HepG2 (cell line): ENCODE results near the gene SH3D21. TPM values are rescaled to one million over a fixed set of nuclear protein-coding genes. Genes with fewer than 3 reads are reported as not detected.

ENCODE experiments used
- ATAC-seq: fragments of 200-7000 bp; cut with Tn5 transposase; 3 replicates; pipeline ENCODE4 v1.9.1; 2020; ENCODE audit warnings: mild to moderate bottlenecking, moderate library complexity
- BruUV-seq: library from RNA; stranded (reverse); fragments of 400-500 nt; replicated peaks from 2 replicates; lab custom pipeline; 2021; lab: Mats Ljungman, UMichigan
- CTCF ChIA-PET: fragments of 300-600 bp; formaldehyde crosslinking; extraction: SDS; loops from one replicate; lab custom pipeline; 2021; ENCODE audit warnings: low total read pairs, inconsistent platforms, low intra/inter-chr PET ratio; lab: Yijun Ruan, JAX
- POLR2A ChIA-PET: fragments of 350-600 bp; sonication (Branson Sonifier 250); formaldehyde crosslinking; loops from one replicate; lab custom pipeline; 2020; ENCODE audit warnings: antibody characterized with exemption, inconsistent platforms; lab: Yijun Ruan, JAX
- DNase-seq: peaks from one replicate; pipeline ENCODE4 v3.0.0-alpha.2; 2015; ENCODE audit warnings: low spot score
- FAIRE-seq: peaks from 3 replicates; lab custom pipeline; 2011; peaks lifted over from hg19 to GRCh38; lab: Jason Lieb, UNC
- H2AFZ ChIP-seq: one replicate; pipeline ENCODE4 v1.6.1; 2011; ENCODE audit warnings: low read length, inconsistent platforms
- H3K27ac ChIP-seq: fragments of 300-600 bp; 3 replicates; pipeline ENCODE4 v1.8.0; 2011; ENCODE audit warnings: mixed run types, mild to moderate bottlenecking, mixed read lengths, low read length, inconsistent platforms; ENCODE audit not compliant: insufficient read depth; ENCODE audit errors: extremely low read length
- H3K27me3 ChIP-seq, 2 experiments: fragments of 200-600 bp in 1 of 2; 2 replicates in 1 of 2; 3 replicates in 1 of 2; pipeline versions ENCODE4 v1.6.0 to v1.8.0; 2011; ENCODE audit warnings: low read length in 2 of 2, mild to moderate bottlenecking in 2 of 2, moderate library complexity in 2 of 2, inconsistent platforms in 1 of 2; ENCODE audit not compliant: insufficient read depth in 2 of 2, control insufficient read depth in 1 of 2
- H3K36me3 ChIP-seq, 2 experiments: fragments of 200-600 bp in 1 of 2; replicated peaks in 1 of 2; 2 replicates in 1 of 2; 3 replicates in 1 of 2; pipeline versions ENCODE4 v1.5.1 to v1.8.0; 2011; ENCODE audit warnings: low read length in 2 of 2, inconsistent platforms in 1 of 2; ENCODE audit not compliant: insufficient read depth in 2 of 2, control insufficient read depth in 1 of 2
- H3K4me1 ChIP-seq: 2 replicates; pipeline ENCODE4 v1.5.1; 2012; ENCODE audit warnings: low read length, inconsistent platforms; ENCODE audit not compliant: insufficient read depth
- H3K4me2 ChIP-seq: 2 replicates; pipeline ENCODE4 v1.6.0; 2011; ENCODE audit warnings: low read depth, low read length, inconsistent platforms
- H3K4me3 ChIP-seq, 3 experiments: fragments of 200-600 bp in 1 of 3; sonication (generic), shearing (Covaris generic) in 1 of 3; replicated peaks in 1 of 3; 2 replicates each; pipeline ENCODE4 v1.5.1; 2011 to 2016; ENCODE audit warnings: low read length in 3 of 3, inconsistent platforms in 2 of 3, low read depth in 2 of 3, mild to moderate bottlenecking in 2 of 3, control low read depth in 1 of 3, mixed read lengths in 1 of 3; ENCODE audit not compliant: insufficient read depth in 1 of 3
- H3K79me2 ChIP-seq: one replicate; pipeline ENCODE4 v1.6.1; 2011; ENCODE audit warnings: low read length, inconsistent platforms; ENCODE audit not compliant: insufficient read depth
- H3K9ac ChIP-seq: 2 replicates; pipeline ENCODE4 v1.6.0; 2011; ENCODE audit warnings: mild to moderate bottlenecking, low read depth, low read length, inconsistent platforms; ENCODE audit not compliant: insufficient read depth
- H3K9me3 ChIP-seq: 2 replicates; pipeline ENCODE4 v1.5.1; 2012; ENCODE audit warnings: mild to moderate bottlenecking, low read length
- H4K20me1 ChIP-seq: 2 replicates; pipeline ENCODE4 v1.6.0; 2011; ENCODE audit warnings: inconsistent platforms, mild to moderate bottlenecking, low read length, moderate library complexity; ENCODE audit not compliant: insufficient read depth
- CBX5 ChIP-seq: sonication (generic); formaldehyde crosslinking; IDR thresholded peaks from 2 replicates; pipeline ENCODE4 v1.4.0; 2020; ENCODE audit warnings: missing genetic modification reagents, borderline replicate concordance
- DMAP1 ChIP-seq: IDR thresholded peaks from 2 replicates; pipeline ENCODE4 v1.6.1; 2016
- E2F1 ChIP-seq: sonication (generic); formaldehyde crosslinking; IDR thresholded peaks from 2 replicates; pipeline ENCODE4 v1.5.0; 2020; ENCODE audit warnings: missing genetic modification reagents
- ETV5 ChIP-seq: IDR thresholded peaks from 2 replicates; pipeline ENCODE4 v1.6.1; 2018; ENCODE audit warnings: missing biosample characterization, missing genetic modification reagents, inconsistent platforms, borderline replicate concordance
- JUNB ChIP-seq: sonication (generic); formaldehyde crosslinking; IDR thresholded peaks from 2 replicates; pipeline ENCODE4 v1.8.0; 2022; ENCODE audit warnings: missing genetic modification reagents, mild to moderate bottlenecking, borderline replicate concordance
- PAF1 ChIP-seq: IDR thresholded peaks from 2 replicates; pipeline ENCODE4 v1.6.1; 2016; ENCODE audit warnings: missing genetic modification reagents, missing compliant biosample characterization
- POLR2A ChIP-seq, 2 experiments: IDR thresholded peaks; 2 replicates each; pipeline ENCODE4 v1.6.1; 2011; ENCODE audit warnings: low read depth in 2 of 2, low read length in 2 of 2, mild to moderate bottlenecking in 1 of 2, moderate library complexity in 1 of 2; ENCODE audit not compliant: insufficient read depth in 1 of 2
- RXRA ChIP-seq: sonication (generic); formaldehyde crosslinking; IDR thresholded peaks from 2 replicates; pipeline ENCODE4 v1.5.1; 2020; ENCODE audit warnings: missing genetic modification reagents
- TFAP4 ChIP-seq: sonication (generic); IDR thresholded peaks from 2 replicates; pipeline ENCODE4 v1.6.1; 2016; ENCODE audit warnings: low read depth, borderline replicate concordance
- THYN1 ChIP-seq: sonication (generic); formaldehyde crosslinking; IDR thresholded peaks from 2 replicates; pipeline ENCODE4 v1.8.1; 2023; ENCODE audit warnings: low read depth, mild to moderate bottlenecking, moderate library complexity, missing genetic modification reagents, borderline replicate concordance
- ZBTB37 ChIP-seq: sonication (generic); formaldehyde crosslinking; IDR thresholded peaks from 2 replicates; pipeline ENCODE4 v1.4.0; 2020; ENCODE audit warnings: mild to moderate bottlenecking, missing genetic modification reagents
- ZBTB42 ChIP-seq: sonication (generic); formaldehyde crosslinking; IDR thresholded peaks from 2 replicates; pipeline ENCODE4 v1.5.0; 2020; ENCODE audit warnings: mild to moderate bottlenecking, missing genetic modification reagents
- ZNF232 ChIP-seq: sonication (generic); formaldehyde crosslinking; IDR thresholded peaks from 2 replicates; pipeline ENCODE4 v1.4.0; 2020; ENCODE audit warnings: missing genetic modification reagents, borderline replicate concordance
- ZNF281 ChIP-seq: sonication (generic); formaldehyde crosslinking; IDR thresholded peaks from 2 replicates; pipeline ENCODE4 v1.4.0; 2020; ENCODE audit warnings: missing genetic modification reagents, borderline replicate concordance
- ZNF441 ChIP-seq: sonication (generic); formaldehyde crosslinking; IDR thresholded peaks from 2 replicates; pipeline ENCODE4 v1.7.0; 2021; ENCODE audit warnings: missing genetic modification reagents, borderline replicate concordance
- WGBS: methylation state at CpG from one replicate; pipeline ENCODE4 v1.1.6; 2017; ENCODE audit warnings: low lambda C conversion rate; 5-methylcytosine and 5-hydroxymethylcytosine counted together
- in situ Hi-C: cut with HindIII; loops from 2 replicates; pipeline ENCODE4 v1.10.0; 2017; ENCODE audit warnings: low pct_unique_long_range_greater_than_20kb; ENCODE audit not compliant: extremely low pct_ligation_motif_present
- intact Hi-C: fragments of 100-400 bp; cut with micrococcal nuclease; formaldehyde crosslinking; loops from one replicate; pipeline ENCODE4 v1.10.0; 2022; ENCODE audit not compliant: unreplicated experiment
- polyA plus RNA-seq, 8 experiments: library from polyadenylated mRNA; depleted of rRNA in 3 of 8; stranded (reverse) in 7 of 8; unstranded in 1 of 8; fragments of >200 nt; fragmentation: Illumina TruSeq in 4 of 8; extraction: Trizol in 4 of 8; gene quantifications; 2 replicates each; pipeline versions ENCODE4 v1.2.1 to v1.2.3, GENCODE V29; 2011 to 2016; ENCODE audit warnings: low read depth in 4 of 8, missing spikeins in 1 of 8, mixed read lengths in 1 of 8; ENCODE audit not compliant: insufficient read depth in 1 of 8
- total RNA-seq, 5 experiments: library from RNA; depleted of rRNA; stranded (reverse); fragments of >200 nt; fragmentation: Illumina TruSeq; extraction: Trizol; gene quantifications; 2 replicates each; pipeline ENCODE4 v1.2.3, GENCODE V29; 2016; ENCODE audit warnings: low read depth in 1 of 5

SH3D21 gene
- total and polyA plus RNA-seq, 2 of the 13 experiments (the other 11 are each of a cell fraction or from before 2014, with no cell fraction given), result 5.1 to 8.6 TPM

GRCh38 chr1:36329817-36330216 is 23.6 kb downstream of the SH3D21 start (continued):
- peak; percentile 21; the same call in 1 of the 2 replicates for TF ChIP-seq TFAP4
- TF ChIP-seq JUNB (CRISPR knock-in tag), result 0 out of 2 replicates have a peak, but pooled peaks have one; percentile 1
- TF ChIP-seq ZNF281, result peak; percentile 32; the same call in 1 of the 2 replicates
- TF ChIP-seq ETV5, result no peak
- TF ChIP-seq RXRA (CRISPR knock-in tag), result peak; percentile 19; the same call in 1 of the 2 replicates
- 0 out of 2 replicates have a peak, but pooled peaks have one; percentile 41 for TF ChIP-seq ZBTB37 (CRISPR knock-in tag)

GRCh38 chr1:36330940-36331339 is 24.8 kb downstream of the SH3D21 start:
- no peak overlapping the region for H3K4me3 ChIP-seq
- 76% methylated on average over 15 of the region's 15 CpGs for WGBS
- TF ChIP-seq PAF1 (CRISPR knock-in tag) (no peak), DMAP1 (CRISPR knock-in tag) (no peak), E2F1 (CRISPR knock-in tag) (no peak), ZBTB42 (CRISPR knock-in tag) (no peak), THYN1 (CRISPR knock-in tag) (no peak), POLR2A (IDR thresholded peaks at IDR 0.05; ENCODE audit: insufficient read depth in 1 of 2, low read depth in 2 of 2, low read length in 2 of 2) (no peak), ZNF441 (CRISPR knock-in tag) (no peak), CBX5 (no peak), ZNF232 (no peak)

More at GRCh38 chr1:36330940-36331339, 24.8 kb downstream of the SH3D21 start:
- no peak for FAIRE-seq
- no peak overlapping the region for H3K4me2 ChIP-seq
- ChIA-PET POLR2A (interaction anchor here (0.8 kb wide), 1 partner anchor 54 kb away, joined by 4 read pairs; no protein-coding TSS in a partner anchor), CTCF (no interaction called here)
- BruUV-seq, result no TSS peak
- no peak for ATAC-seq
- H2AFZ ChIP-seq, result no peak overlapping the region
- H3K9me3 ChIP-seq, result no peaks in the 10 kb centered on the region
- no peaks in the 10 kb centered on the region for H4K20me1 ChIP-seq
- intact Hi-C loops (no loop called here), in situ Hi-C loops (no loop called here)
- H3K36me3 ChIP-seq, result no peaks in the 10 kb centered on the region
- H3K4me1 ChIP-seq, result peaks cover 48% of the 10 kb centered on the region
- no peak overlapping the region for H3K9ac ChIP-seq
- no peak for DNase-seq
- no peaks in the 10 kb centered on the region for H3K79me2 ChIP-seq
- H3K27ac ChIP-seq, result no peak overlapping the region
- peaks cover 0 to 38% of the 10 kb centered on the region in 2 experiments; a peak in 4 of 5 replicates for H3K27me3 ChIP-seq
